ENCODE measurements around the gene HTATIP2. TPM values are rescaled to one million over a fixed set of nuclear protein-coding genes. Genes with fewer than 3 reads are reported as not detected.

HTATIP2 gene
- total and polyA plus RNA-seq, 9 of the 15 experiments (the other 6 are each of a cell fraction or from before 2014, with no cell fraction given) = 48.3 to 90.9 (median 64.4) TPM

GRCh38 chr11:20357150-20357549 lies 6.4 kb upstream of the HTATIP2 start:
- Histone ChIP-seq H3K9me3 (replicated peaks; ENCODE audit: control insufficient read depth, insufficient read depth, low read depth, low read length) (no peaks in the 10 kb centered on the region), H3K4me3 (no peak overlapping the region), H3K27me3 (ENCODE audit: control insufficient read depth in 2 of 2, insufficient read depth in 2 of 2, low read length in 2 of 2) (no peaks in the 10 kb centered on the region), H3K79me2 (ENCODE audit: control insufficient read depth, insufficient read depth, low read length) (no peaks in the 10 kb centered on the region), H3K9me1 (ENCODE audit: control insufficient read depth, insufficient read depth, low read length) (no peaks in the 10 kb centered on the region), H3K4me2 (ENCODE audit: insufficient read depth, low read length) (no peak overlapping the region; the same call in 1 of the 2 replicates), H4K20me1 (replicated peaks; ENCODE audit: control insufficient read depth, insufficient read depth, low read length) (no peaks in the 10 kb centered on the region), H3K27ac (ENCODE audit: extremely low read depth, low read depth, low read length) (peak overlapping the region; percentile 28; the same call in 1 of the 3 replicates), H3K9ac (ENCODE audit: insufficient read depth in 1 of 2, low read depth in 2 of 2, low read length in 2 of 2) (no peak overlapping the region), H3K36me3 (ENCODE audit: control insufficient read depth, insufficient read depth, low read length) (no peaks in the 10 kb centered on the region), H3K4me1 (replicated peaks in 1 of 2; ENCODE audit: control insufficient read depth in 2 of 2, insufficient read depth in 2 of 2, low read length in 2 of 2) (peaks cover 0 to 29% of the 10 kb centered on the region in 2 experiments; a peak in 4 of 5 replicates), H2AFZ (ENCODE audit: low read depth, low read length) (peak overlapping the region; percentile 63; the same call in 1 of the 2 replicates)
- FAIRE-seq (no peak), ATAC-seq (peak; percentile 54), DNase-seq (ENCODE audit: extremely low read depth in 1 of 4, low spot score in 3 of 4) (no peak)
- in situ Hi-C loops (cut with MboI) = loop anchor here (10.0 kb wide), 1 partner anchor 412 kb away; no protein-coding TSS in a partner anchor
- BruUV-seq (replicated peaks) = no TSS peak
- intact Hi-C loops (cut with micrococcal nuclease) = loop anchor here (5.0 kb wide), 2 partner anchors 255 to 420 kb away; no protein-coding TSS in a partner anchor
- 0% methylated on average over 1 of the region's 1 CpG for WGBS (ENCODE audit: insufficient coverage, low coverage, missing lambda C conversion rate)
- ChIA-PET CTCF (ENCODE audit: low intra/inter-chr PET ratio) (no interaction called here), POLR2A (no interaction called here)
- no peak for TF ChIP-seq ZBTB33 (CRISPR knock-in tag; IDR thresholded peaks at IDR 0.05)
- TF ChIP-seq BHLHE40 (IDR thresholded peaks at IDR 0.05; ENCODE audit: low read length) = no peak
- TF ChIP-seq ZNF778 (CRISPR knock-in tag; IDR thresholded peaks at IDR 0.05) = no peak
- TF ChIP-seq SMAD4 (CRISPR knock-in tag; conservative IDR thresholded peaks at IDR 0.05) = no peak
- no peak for TF ChIP-seq WHSC1 (IDR thresholded peaks at IDR 0.05; ENCODE audit: low read length)
- no peak for TF ChIP-seq PHF21A (IDR thresholded peaks at IDR 0.05; ENCODE audit: borderline replicate concordance, low read depth)
- TF ChIP-seq FOXA3 (CRISPR knock-in tag; conservative IDR thresholded peaks at IDR 0.05 in 1 of 2, IDR thresholded peaks at IDR 0.05 in 1 of 2) = no peak
- no peak for TF ChIP-seq ZNF583 (CRISPR knock-in tag; IDR thresholded peaks at IDR 0.05)
- no peak for TF ChIP-seq BMI1 (IDR thresholded peaks at IDR 0.05; ENCODE audit: low read length)
- no peak for TF ChIP-seq SMARCB1 (IDR thresholded peaks at IDR 0.05; ENCODE audit: insufficient read length, low read depth)
- TF ChIP-seq RBM34 (IDR thresholded peaks at IDR 0.05; ENCODE audit: borderline replicate concordance, insufficient read depth, low read length) = no peak
- TF ChIP-seq KAT8 (IDR thresholded peaks at IDR 0.05; ENCODE audit: low read depth) = no peak
- no peak for TF ChIP-seq CREB3L1 (IDR thresholded peaks at IDR 0.05; ENCODE audit: borderline replicate concordance, low read depth)
- no peak for TF ChIP-seq ARID2 (IDR thresholded peaks at IDR 0.05)
- no peak for TF ChIP-seq SREBF2 (CRISPR knock-in tag; IDR thresholded peaks at IDR 0.05)
- no peak for TF ChIP-seq CCAR2 (IDR thresholded peaks at IDR 0.05; ENCODE audit: low read depth, low read length)
- no peak for TF ChIP-seq CXXC5 (CRISPR knock-in tag; IDR thresholded peaks at IDR 0.05)
- no peak for TF ChIP-seq PHB (CRISPR knock-in tag; IDR thresholded peaks at IDR 0.05)
- TF ChIP-seq NCOA6 (IDR thresholded peaks at IDR 0.05) = no peak
- TF ChIP-seq BRD4 (IDR thresholded peaks at IDR 0.05) = no peak
- TF ChIP-seq MIER1 (IDR thresholded peaks at IDR 0.05; ENCODE audit: low read depth) = no peak
- TF ChIP-seq CHCHD3 (CRISPR knock-in tag; IDR thresholded peaks at IDR 0.05) = no peak

Measured in K562 (cell line).